ENCODE data around the gene LPAR3. TPM values are rescaled to one million over a fixed set of nuclear protein-coding genes. Genes with fewer than 3 reads are reported as not detected.

The LPAR3 gene
- total and polyA plus RNA-seq, 2 of the 13 experiments (the other 11 are each of a cell fraction or from before 2014, with no cell fraction given): not detected

DNA sequence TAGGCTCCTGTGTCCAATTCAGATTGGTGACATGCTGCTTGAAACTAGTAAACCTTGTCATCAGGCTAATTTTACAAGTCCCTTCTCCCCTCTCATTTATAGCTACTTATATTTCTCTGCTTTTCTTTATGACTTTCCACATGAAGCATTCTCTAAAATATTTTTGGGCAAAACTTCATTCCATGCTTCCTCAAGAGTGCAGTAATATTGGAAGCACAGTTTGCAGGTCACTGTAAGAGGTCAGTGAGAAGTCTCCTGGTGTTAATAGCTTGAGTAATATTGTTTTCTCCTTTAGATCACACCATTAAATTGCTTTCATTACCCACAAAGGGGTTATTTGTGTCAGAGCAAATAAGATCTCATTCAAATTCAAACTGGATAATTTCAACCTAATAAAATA lies 46.6 kb downstream of the LPAR3 start:
- in situ Hi-C loops (cut with HindIII; ENCODE audit: extremely low pct_ligation_motif_present, low pct_unique_long_range_greater_than_20kb): no loop called here
- no TSS peak for BruUV-seq (replicated peaks)
- DNase-seq (ENCODE audit: low spot score) (no peak), FAIRE-seq (no peak), ATAC-seq (no peak)
- ChIA-PET CTCF (ENCODE audit: low intra/inter-chr PET ratio, low total read pairs) (no interaction called here), POLR2A (no interaction called here)
- Histone ChIP-seq H3K9me3 (ENCODE audit: low read length) (no peaks in the 10 kb centered on the region), H4K20me1 (ENCODE audit: insufficient read depth, low read length) (no peaks in the 10 kb centered on the region), H2AFZ (ENCODE audit: low read length) (no peak overlapping the region), H3K27ac (ENCODE audit: extremely low read length, insufficient read depth, low read length) (no peak overlapping the region), H3K36me3 (replicated peaks in 1 of 2; ENCODE audit: control insufficient read depth in 1 of 2, insufficient read depth in 2 of 2, low read length in 2 of 2) (no peaks in the 10 kb centered on the region), H3K4me3 (replicated peaks in 1 of 3; ENCODE audit: insufficient read depth in 1 of 3, low read depth in 2 of 3, low read length in 3 of 3) (no peak overlapping the region), H3K79me2 (ENCODE audit: insufficient read depth, low read length) (no peaks in the 10 kb centered on the region), H3K4me1 (ENCODE audit: insufficient read depth, low read length) (no peaks in the 10 kb centered on the region), H3K4me2 (ENCODE audit: low read depth, low read length) (no peak overlapping the region), H3K27me3 (ENCODE audit: control insufficient read depth in 1 of 2, insufficient read depth in 2 of 2, low read length in 2 of 2) (no peaks in the 10 kb centered on the region; a peak in 2 of 5 replicates), H3K9ac (ENCODE audit: insufficient read depth, low read depth, low read length) (no peak overlapping the region)
- intact Hi-C loops (cut with micrococcal nuclease; ENCODE audit: unreplicated experiment): no loop called here
- TF ChIP-seq, protein P1, sequence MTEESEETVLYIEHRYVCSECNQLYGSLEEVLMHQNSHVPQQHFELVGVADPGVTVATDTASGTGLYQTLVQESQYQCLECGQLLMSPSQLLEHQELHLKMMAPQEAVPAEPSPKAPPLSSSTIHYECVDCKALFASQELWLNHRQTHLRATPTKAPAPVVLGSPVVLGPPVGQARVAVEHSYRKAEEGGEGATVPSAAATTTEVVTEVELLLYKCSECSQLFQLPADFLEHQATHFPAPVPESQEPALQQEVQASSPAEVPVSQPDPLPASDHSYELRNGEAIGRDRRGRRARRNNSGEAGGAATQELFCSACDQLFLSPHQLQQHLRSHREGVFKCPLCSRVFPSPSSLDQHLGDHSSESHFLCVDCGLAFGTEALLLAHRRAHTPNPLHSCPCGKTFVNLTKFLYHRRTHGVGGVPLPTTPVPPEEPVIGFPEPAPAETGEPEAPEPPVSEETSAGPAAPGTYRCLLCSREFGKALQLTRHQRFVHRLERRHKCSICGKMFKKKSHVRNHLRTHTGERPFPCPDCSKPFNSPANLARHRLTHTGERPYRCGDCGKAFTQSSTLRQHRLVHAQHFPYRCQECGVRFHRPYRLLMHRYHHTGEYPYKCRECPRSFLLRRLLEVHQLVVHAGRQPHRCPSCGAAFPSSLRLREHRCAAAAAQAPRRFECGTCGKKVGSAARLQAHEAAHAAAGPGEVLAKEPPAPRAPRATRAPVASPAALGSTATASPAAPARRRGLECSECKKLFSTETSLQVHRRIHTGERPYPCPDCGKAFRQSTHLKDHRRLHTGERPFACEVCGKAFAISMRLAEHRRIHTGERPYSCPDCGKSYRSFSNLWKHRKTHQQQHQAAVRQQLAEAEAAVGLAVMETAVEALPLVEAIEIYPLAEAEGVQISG (CRISPR knock-in tag; IDR thresholded peaks at IDR 0.05): no peak
- TF ChIP-seq, protein P2, sequence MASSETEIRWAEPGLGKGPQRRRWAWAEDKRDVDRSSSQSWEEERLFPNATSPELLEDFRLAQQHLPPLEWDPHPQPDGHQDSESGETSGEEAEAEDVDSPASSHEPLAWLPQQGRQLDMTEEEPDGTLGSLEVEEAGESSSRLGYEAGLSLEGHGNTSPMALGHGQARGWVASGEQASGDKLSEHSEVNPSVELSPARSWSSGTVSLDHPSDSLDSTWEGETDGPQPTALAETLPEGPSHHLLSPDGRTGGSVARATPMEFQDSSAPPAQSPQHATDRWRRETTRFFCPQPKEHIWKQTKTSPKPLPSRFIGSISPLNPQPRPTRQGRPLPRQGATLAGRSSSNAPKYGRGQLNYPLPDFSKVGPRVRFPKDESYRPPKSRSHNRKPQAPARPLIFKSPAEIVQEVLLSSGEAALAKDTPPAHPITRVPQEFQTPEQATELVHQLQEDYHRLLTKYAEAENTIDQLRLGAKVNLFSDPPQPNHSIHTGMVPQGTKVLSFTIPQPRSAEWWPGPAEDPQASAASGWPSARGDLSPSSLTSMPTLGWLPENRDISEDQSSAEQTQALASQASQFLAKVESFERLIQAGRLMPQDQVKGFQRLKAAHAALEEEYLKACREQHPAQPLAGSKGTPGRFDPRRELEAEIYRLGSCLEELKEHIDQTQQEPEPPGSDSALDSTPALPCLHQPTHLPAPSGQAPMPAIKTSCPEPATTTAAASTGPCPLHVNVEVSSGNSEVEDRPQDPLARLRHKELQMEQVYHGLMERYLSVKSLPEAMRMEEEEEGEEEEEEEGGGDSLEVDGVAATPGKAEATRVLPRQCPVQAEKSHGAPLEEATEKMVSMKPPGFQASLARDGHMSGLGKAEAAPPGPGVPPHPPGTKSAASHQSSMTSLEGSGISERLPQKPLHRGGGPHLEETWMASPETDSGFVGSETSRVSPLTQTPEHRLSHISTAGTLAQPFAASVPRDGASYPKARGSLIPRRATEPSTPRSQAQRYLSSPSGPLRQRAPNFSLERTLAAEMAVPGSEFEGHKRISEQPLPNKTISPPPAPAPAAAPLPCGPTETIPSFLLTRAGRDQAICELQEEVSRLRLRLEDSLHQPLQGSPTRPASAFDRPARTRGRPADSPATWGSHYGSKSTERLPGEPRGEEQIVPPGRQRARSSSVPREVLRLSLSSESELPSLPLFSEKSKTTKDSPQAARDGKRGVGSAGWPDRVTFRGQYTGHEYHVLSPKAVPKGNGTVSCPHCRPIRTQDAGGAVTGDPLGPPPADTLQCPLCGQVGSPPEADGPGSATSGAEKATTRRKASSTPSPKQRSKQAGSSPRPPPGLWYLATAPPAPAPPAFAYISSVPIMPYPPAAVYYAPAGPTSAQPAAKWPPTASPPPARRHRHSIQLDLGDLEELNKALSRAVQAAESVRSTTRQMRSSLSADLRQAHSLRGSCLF (CRISPR knock-in tag; IDR thresholded peaks at IDR 0.05; ENCODE audit: borderline replicate concordance): no peak
- TF ChIP-seq ZNF615 (CRISPR knock-in tag; IDR thresholded peaks at IDR 0.05; ENCODE audit: borderline replicate concordance) (no peak), REXO4 (CRISPR knock-in tag; IDR thresholded peaks at IDR 0.05; ENCODE audit: borderline replicate concordance) (no peak), ARNT (IDR thresholded peaks at IDR 0.05) (no peak), SAFB2 (CRISPR knock-in tag; IDR thresholded peaks at IDR 0.05; ENCODE audit: borderline replicate concordance, low read depth) (no peak), ZSCAN20 (CRISPR knock-in tag; IDR thresholded peaks at IDR 0.05; ENCODE audit: borderline replicate concordance) (no peak), ZNF747 (CRISPR knock-in tag; IDR thresholded peaks at IDR 0.05; ENCODE audit: borderline replicate concordance) (no peak), ZNF446 (CRISPR knock-in tag; IDR thresholded peaks at IDR 0.05) (no peak), ZNF143 (CRISPR knock-in tag; IDR thresholded peaks at IDR 0.05) (no peak)
- TF ChIP-seq, protein P3, sequence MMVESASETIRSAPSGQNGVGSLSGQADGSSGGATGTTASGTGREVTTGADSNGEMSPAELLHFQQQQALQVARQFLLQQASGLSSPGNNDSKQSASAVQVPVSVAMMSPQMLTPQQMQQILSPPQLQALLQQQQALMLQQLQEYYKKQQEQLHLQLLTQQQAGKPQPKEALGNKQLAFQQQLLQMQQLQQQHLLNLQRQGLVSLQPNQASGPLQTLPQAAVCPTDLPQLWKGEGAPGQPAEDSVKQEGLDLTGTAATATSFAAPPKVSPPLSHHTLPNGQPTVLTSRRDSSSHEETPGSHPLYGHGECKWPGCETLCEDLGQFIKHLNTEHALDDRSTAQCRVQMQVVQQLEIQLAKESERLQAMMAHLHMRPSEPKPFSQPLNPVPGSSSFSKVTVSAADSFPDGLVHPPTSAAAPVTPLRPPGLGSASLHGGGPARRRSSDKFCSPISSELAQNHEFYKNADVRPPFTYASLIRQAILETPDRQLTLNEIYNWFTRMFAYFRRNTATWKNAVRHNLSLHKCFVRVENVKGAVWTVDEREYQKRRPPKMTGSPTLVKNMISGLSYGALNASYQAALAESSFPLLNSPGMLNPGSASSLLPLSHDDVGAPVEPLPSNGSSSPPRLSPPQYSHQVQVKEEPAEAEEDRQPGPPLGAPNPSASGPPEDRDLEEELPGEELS (CRISPR knock-in tag; IDR thresholded peaks at IDR 0.05): no peak
- TF ChIP-seq, protein P4, sequence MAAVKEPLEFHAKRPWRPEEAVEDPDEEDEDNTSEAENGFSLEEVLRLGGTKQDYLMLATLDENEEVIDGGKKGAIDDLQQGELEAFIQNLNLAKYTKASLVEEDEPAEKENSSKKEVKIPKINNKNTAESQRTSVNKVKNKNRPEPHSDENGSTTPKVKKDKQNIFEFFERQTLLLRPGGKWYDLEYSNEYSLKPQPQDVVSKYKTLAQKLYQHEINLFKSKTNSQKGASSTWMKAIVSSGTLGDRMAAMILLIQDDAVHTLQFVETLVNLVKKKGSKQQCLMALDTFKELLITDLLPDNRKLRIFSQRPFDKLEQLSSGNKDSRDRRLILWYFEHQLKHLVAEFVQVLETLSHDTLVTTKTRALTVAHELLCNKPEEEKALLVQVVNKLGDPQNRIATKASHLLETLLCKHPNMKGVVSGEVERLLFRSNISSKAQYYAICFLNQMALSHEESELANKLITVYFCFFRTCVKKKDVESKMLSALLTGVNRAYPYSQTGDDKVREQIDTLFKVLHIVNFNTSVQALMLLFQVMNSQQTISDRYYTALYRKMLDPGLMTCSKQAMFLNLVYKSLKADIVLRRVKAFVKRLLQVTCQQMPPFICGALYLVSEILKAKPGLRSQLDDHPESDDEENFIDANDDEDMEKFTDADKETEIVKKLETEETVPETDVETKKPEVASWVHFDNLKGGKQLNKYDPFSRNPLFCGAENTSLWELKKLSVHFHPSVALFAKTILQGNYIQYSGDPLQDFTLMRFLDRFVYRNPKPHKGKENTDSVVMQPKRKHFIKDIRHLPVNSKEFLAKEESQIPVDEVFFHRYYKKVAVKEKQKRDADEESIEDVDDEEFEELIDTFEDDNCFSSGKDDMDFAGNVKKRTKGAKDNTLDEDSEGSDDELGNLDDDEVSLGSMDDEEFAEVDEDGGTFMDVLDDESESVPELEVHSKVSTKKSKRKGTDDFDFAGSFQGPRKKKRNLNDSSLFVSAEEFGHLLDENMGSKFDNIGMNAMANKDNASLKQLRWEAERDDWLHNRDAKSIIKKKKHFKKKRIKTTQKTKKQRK (IDR thresholded peaks at IDR 0.05; ENCODE audit: low read length): no peak

All from HepG2 (cell line).